HG03066 (cell line): Measurements from ENCODE around the gene ITGB2.
"Not testable (repeated sequence)": the region's sequence is repeated elsewhere in the genome, so short reads cannot be mapped to it uniquely, and the experiment has no call there.

Experiments used
- ATAC-seq: cut with Tn5 transposase; IDR thresholded peaks from one replicate; pipeline ENCODE4 v1.9.1; 2021; ENCODE audit warnings: low read depth; ENCODE audit not compliant: unreplicated experiment

The ITGB2 gene

GRCh38 chr21:44927587-44928461 lies 7.1 kb upstream of the ITGB2 start:
- ATAC-seq: peak; percentile 38

GRCh38 chr21:44927259-44927586 lies 6.5 kb upstream of the ITGB2 start:
- ATAC-seq: no peak

- ATAC-seq: no peak
Observed at GRCh38 chr21:44926331-44927101, 5.8 kb upstream of the ITGB2 start.

DNA sequence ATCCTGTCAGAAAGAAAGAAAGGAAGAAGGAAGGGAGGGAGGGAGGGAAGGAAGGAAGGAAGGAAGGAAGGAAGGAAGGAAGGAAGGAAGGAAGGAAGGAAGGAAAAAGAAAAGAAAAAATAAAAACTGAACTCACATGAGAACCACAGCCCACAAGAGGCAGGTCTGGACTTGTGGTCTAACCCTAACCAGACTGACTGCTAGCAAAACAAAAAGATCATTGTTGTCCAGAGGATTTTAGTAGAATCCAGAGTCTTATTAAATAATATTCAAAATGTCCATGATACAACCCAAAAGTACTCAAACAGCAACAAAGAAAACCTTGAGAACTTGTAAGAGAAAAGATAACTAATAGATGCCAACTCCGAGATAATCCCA lies 4.7 kb upstream of the ITGB2 start:
- ATAC-seq: no peak

DNA sequence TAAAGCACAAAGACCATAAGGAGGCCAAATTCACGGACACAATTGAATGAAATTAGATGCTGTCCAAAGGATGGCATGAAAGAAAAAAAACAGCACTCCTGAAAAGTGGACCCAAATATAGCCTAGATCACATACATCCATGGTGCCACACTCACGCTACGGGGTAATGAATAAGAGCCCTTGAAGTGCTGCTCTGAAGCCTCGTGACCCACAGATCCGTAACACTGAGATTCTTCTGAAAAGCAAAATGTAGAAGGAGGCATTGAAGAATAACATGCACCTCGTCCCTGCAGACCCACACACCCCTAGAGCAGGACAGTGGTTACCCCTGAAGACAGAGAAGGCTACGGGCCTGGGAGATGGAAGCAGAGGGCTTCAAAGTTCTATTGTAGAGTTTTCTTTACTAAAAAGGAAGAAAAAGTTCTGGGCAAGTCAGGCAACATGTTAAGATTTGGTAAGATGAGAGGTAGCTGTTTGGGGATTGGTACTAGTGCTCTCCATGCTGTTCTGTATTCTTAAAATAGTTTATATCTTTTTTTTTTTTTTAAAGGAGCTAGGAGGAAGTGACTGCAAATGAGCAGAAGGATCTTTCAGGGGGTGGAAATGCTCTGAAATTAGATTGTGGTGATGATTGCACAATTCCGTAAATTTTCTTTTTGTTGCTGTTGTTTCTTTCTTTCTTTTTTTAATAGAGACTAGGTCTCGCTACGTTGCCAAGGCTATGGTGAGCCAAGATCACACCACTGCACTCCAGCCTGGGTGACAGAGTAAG lies 4.1 kb upstream of the ITGB2 start:
- no peak for ATAC-seq

DNA sequence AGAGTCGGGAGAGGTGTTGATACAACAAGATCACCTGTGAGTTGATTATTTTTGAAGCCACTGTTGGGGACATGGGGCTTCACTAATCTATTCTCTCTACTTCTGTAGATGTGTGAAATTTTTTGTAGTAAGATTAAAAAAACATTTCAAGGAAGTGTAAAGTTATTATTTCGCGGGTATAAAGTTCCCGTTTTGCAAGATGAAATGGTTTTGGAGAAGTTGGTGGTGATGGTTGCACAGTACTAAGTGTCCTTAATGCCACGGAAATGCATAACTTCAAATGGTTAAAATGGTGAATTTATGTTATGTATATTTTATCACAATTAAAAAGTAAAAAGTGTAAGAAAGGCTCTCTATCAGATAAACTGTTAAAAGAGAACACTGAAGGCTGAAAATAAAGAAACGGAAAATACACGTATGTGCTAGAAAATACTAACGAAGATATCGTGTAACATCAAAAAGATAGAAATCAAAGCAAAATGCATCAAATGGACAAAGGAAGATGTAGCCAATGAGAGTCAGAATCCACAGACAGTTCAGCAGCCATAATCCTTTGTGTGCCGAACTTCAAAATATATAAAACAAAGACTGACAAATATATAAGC lies 2.9 kb upstream of the ITGB2 start:
- no peak for ATAC-seq

DNA sequence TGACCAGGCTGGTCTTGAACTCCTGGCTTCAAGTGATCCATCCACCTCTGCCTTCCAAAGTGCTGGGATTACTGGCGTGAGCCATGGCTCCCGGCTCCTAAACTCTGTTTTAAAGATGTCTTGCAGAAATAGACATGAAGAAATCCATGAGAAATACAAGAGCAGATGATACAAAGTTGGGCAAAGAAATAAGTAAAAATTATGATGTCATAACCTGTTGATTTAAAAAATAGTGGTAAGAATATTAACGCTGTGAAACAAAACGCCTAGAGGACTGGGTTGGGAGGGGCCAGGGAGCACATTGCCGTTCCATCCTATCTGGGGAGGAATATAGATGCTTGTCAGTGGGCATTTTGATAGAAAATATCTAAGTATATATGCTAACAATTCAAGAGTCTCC lies 1.2 kb upstream of the ITGB2 start:
- ATAC-seq: no peak

DNA sequence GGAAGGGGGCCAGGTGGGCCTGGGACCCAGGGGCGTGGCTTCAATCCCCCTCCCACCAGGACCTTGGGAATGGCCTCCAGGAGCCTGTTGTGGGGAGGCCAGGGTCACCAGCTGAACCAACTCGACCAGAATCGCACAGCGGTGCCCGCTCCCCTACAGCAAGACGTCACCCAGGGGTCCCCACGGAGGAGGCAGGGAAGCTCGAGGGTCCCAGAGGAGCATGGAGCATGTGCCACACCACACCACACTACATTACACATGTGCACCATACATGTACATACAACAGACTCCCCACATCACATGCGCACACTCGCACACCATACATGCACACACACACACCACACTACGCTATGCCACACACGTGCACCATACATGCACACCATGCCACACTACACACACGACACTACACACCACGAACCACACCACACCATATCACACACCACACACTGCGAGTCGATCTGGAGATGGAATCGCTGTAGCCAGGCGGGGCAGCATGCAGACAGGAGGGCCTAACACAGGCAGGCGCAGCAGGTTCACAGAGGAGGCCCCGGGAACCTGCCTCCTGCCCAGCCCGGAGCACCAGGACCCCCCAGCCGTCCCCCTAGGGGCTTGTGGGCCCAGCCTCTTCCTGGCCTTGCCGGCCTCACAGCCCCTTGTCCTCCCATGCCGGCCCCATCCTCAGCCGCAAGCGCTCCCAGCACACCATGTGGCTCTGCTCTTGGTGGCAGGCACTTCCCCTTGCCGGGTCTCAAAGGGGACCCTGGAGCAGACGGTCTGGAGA lies 596 bp downstream of the ITGB2 start:
- ATAC-seq: no peak

GRCh38 chr21:44919111-44919912 lies 1.4 kb downstream of the ITGB2 start:
- ATAC-seq: no peak

GRCh38 chr21:44918581-44919033 lies 2.1 kb downstream of the ITGB2 start:
- no peak for ATAC-seq

GRCh38 chr21:44918107-44918470 lies 2.6 kb downstream of the ITGB2 start:
- ATAC-seq: no peak

- no peak for ATAC-seq
Observed at GRCh38 chr21:44917446-44918106, 3.1 kb downstream of the ITGB2 start.

GRCh38 chr21:44916965-44917364 lies 3.7 kb downstream of the ITGB2 start:
- ATAC-seq: no peak

- no peak for ATAC-seq
Observed at GRCh38 chr21:44914176-44914874, 6.4 kb downstream of the ITGB2 start.

- ATAC-seq: no peak
Observed at GRCh38 chr21:44913425-44914175, 7.1 kb downstream of the ITGB2 start.

DNA sequence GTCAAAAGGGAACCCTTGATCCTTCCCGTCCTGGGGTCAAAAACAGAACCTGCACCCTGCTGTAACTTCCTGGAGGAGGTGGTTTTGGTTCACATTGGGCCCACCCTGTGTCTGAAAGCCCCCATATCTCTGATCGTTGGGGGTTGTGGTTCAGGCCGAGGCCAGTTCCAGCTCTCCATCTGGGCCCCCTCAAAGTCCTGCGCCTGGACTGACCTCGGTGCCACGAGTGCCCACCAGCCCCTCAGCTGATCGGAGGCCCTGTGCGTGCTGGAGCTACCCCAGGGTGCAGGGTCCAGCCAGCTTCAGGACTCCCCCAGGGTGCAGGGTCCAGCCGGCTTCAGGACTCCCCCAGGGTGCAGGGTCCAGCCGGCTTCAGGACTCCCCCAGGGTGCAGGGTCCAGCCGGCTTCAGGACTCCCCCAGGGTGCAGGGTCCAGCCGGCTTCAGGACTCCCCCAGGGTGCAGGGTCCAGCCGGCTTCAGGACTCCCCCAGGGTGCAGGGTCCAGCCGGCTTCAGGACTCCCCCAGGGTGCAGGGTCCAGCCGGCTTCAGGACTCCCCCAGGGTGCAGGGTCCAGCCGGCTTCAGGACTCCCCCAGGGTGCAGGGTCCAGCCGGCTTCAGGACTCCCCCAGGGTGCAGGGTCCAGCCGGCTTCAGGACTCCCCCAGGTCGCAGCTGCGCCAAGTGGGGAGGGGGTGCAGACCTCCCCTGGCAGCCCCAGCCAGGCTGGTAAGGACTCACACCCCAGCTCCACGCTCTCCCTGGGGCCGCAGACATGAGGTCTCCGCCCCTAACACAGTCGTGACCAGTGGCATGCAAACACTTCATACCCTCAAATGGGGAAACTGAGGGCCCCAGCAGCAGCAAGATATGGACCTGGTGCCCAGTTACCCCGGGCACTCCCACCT lies 7.9 kb downstream of the ITGB2 start:
- ATAC-seq: not testable (repeated sequence)

DNA sequence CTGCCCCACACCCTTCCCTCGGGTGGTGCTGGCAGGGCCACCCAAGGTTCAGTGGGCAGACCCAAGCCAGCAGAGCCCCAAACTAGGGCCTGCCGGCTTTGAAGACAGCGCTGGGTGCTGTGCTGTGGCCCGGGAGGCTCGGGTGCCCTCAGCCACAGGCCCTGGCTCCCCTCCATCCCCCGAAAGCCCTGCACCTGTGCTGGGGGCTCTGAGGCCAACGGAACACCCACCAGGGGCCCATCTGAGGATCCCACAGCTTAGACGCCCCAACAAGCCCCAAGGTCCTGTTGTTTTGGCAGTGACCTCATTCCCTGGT lies 8.6 kb downstream of the ITGB2 start:
- ATAC-seq: no peak
